ENCODE data around the gene PNLIPRP1.

Gene PNLIPRP1

GRCh38 chr10:116590590-116591444 is at the start of gene PNLIPRP1:
Gene PNLIPRP1 (plus strand): TSS chr10:116590959. CDS start chr10:116591130, 171 bp downstream.
- DNase-seq (ENCODE audit: low read depth), result no peak

- DNase-seq (ENCODE audit: low read depth), result no peak
These were observed 48.6 kb upstream of the PNLIPRP1 start for GRCh38 chr10:116542007-116542677.

GRCh38 chr10:116545122-116545521 is 45.6 kb upstream of the PNLIPRP1 start:
- no peak for DNase-seq (ENCODE audit: low read depth)

GRCh38 chr10:116545756-116546155 is 45.0 kb upstream of the PNLIPRP1 start, which contains the start of gene PNLIP:
Gene PNLIP (plus strand): TSS chr10:116545931. CDS start chr10:116546093, 162 bp downstream.
- no peak for DNase-seq (ENCODE audit: low read depth)

- DNase-seq (ENCODE audit: low read depth), result no peak
These were observed 42.5 kb upstream of the PNLIPRP1 start for GRCh38 chr10:116548301-116548700.

GRCh38 chr10:116553378-116553980 is 37.3 kb upstream of the PNLIPRP1 start:
- no peak for DNase-seq (ENCODE audit: low read depth)

GRCh38 chr10:116554628-116555027 is 36.1 kb upstream of the PNLIPRP1 start:
- no peak for DNase-seq (ENCODE audit: low read depth)

- DNase-seq (ENCODE audit: low read depth), result no peak
These were observed 34.9 kb upstream of the PNLIPRP1 start for GRCh38 chr10:116555880-116556279.

GRCh38 chr10:116557305-116557880 is 33.4 kb upstream of the PNLIPRP1 start:
- no peak for DNase-seq (ENCODE audit: low read depth)

- DNase-seq (ENCODE audit: low read depth), result no peak
These were observed 25.2 kb upstream of the PNLIPRP1 start for GRCh38 chr10:116565534-116565933.

- no peak for DNase-seq (ENCODE audit: low read depth)
These were observed 23.8 kb upstream of the PNLIPRP1 start for GRCh38 chr10:116566932-116567331.

- DNase-seq (ENCODE audit: low read depth), result no peak
These were observed 23.4 kb upstream of the PNLIPRP1 start for GRCh38 chr10:116567335-116567734.

GRCh38 chr10:116574797-116575196 is 16.0 kb upstream of the PNLIPRP1 start:
- DNase-seq (ENCODE audit: low read depth), result no peak

GRCh38 chr10:116587878-116588591 is 2.7 kb upstream of the PNLIPRP1 start:
- DNase-seq (ENCODE audit: low read depth), result no peak

GRCh38 chr10:116588995-116589394 is 1.8 kb upstream of the PNLIPRP1 start:
- no peak for DNase-seq (ENCODE audit: low read depth)

GRCh38 chr10:116589926-116590325 is 833 bp upstream of the PNLIPRP1 start:
- DNase-seq (ENCODE audit: low read depth), result no peak

- DNase-seq (ENCODE audit: low read depth), result no peak
These were observed 2.5 kb downstream of the PNLIPRP1 start for GRCh38 chr10:116593139-116593740.

GRCh38 chr10:116594525-116595035 is 3.8 kb downstream of the PNLIPRP1 start:
- DNase-seq (ENCODE audit: low read depth), result no peak

GRCh38 chr10:116596062-116596461 is 5.3 kb downstream of the PNLIPRP1 start:
- DNase-seq (ENCODE audit: low read depth), result no peak

GRCh38 chr10:116597543-116597942 is 6.8 kb downstream of the PNLIPRP1 start:
- no peak for DNase-seq (ENCODE audit: low read depth)

GRCh38 chr10:116598329-116598728 is 7.6 kb downstream of the PNLIPRP1 start:
- no peak for DNase-seq (ENCODE audit: low read depth)
